Measurements from ENCODE around the gene PDK2.

The PDK2 gene

GRCh38 chr17:50141745-50142110, 46.6 kb downstream of the PDK2 start:
- DNase-seq (ENCODE audit: insufficient read length, low spot score) (no peak), FAIRE-seq (no peak)
- TF ChIP-seq, protein P1, sequence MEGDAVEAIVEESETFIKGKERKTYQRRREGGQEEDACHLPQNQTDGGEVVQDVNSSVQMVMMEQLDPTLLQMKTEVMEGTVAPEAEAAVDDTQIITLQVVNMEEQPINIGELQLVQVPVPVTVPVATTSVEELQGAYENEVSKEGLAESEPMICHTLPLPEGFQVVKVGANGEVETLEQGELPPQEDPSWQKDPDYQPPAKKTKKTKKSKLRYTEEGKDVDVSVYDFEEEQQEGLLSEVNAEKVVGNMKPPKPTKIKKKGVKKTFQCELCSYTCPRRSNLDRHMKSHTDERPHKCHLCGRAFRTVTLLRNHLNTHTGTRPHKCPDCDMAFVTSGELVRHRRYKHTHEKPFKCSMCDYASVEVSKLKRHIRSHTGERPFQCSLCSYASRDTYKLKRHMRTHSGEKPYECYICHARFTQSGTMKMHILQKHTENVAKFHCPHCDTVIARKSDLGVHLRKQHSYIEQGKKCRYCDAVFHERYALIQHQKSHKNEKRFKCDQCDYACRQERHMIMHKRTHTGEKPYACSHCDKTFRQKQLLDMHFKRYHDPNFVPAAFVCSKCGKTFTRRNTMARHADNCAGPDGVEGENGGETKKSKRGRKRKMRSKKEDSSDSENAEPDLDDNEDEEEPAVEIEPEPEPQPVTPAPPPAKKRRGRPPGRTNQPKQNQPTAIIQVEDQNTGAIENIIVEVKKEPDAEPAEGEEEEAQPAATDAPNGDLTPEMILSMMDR (IDR thresholded peaks at IDR 0.05; ENCODE audit: insufficient read depth, missing control alignments): no peak

GRCh38 chr17:50143461-50144176, 48.5 kb downstream of the PDK2 start:
- DNase-seq (ENCODE audit: insufficient read length, low spot score): no peak
- FAIRE-seq: no peak
- TF ChIP-seq, protein P1 (IDR thresholded peaks at IDR 0.05; ENCODE audit: insufficient read depth, missing control alignments): no peak

DNA sequence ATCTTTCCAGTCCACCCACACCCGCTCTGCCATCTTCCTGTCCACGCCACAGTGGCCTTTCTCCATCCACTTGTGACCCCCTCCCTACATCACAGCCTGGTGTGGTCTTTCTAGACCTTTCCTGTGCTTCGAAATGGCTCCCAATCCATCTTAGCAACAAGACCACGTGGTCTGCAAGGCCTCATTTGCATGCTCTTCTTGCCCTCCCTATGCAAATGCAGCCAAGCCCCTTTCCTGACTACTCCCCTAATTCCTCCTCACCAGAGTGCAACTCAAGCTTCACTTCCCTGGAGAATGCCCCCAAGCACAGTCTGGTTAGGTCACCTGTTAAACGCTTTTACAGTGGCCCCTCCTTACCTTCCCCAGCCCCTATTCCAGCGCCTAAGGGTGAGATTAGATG, 49.2 kb downstream of the PDK2 start:
- TF ChIP-seq, protein P1 (IDR thresholded peaks at IDR 0.05; ENCODE audit: insufficient read depth, missing control alignments): no peak

GRCh38 chr17:50144845-50145531, 49.8 kb downstream of the PDK2 start:
- FAIRE-seq (no peak), DNase-seq (ENCODE audit: insufficient read length, low spot score) (no peak)
- TF ChIP-seq, protein P1 (IDR thresholded peaks at IDR 0.05; ENCODE audit: insufficient read depth, missing control alignments): no peak

More for the DNA sequence above, 49.2 kb downstream of the PDK2 start:
- FAIRE-seq (no peak), DNase-seq (ENCODE audit: insufficient read length, low spot score) (no peak)

- FAIRE-seq: no peak
- no peak for DNase-seq (ENCODE audit: insufficient read length, low spot score)
- TF ChIP-seq, protein P1 (IDR thresholded peaks at IDR 0.05; ENCODE audit: insufficient read depth, missing control alignments): no peak
These were observed 50.5 kb downstream of the PDK2 start for GRCh38 chr17:50145532-50146229.

- no peak for FAIRE-seq
- TF ChIP-seq, protein P1 (IDR thresholded peaks at IDR 0.05; ENCODE audit: insufficient read depth, missing control alignments): no peak
These were observed 51.2 kb downstream of the PDK2 start for GRCh38 chr17:50146230-50146926.

More at GRCh38 chr17:50146230-50146926, 51.2 kb downstream of the PDK2 start:
- no peak for DNase-seq (ENCODE audit: insufficient read length, low spot score)

Data from D721Med (cell line).